ENCODE measurements around the gene ACTR10. TPM values are rescaled to one million over a fixed set of nuclear protein-coding genes. Genes with fewer than 3 reads are reported as not detected.

The ACTR10 gene
- total and polyA plus RNA-seq, 2 of the 8 experiments (the other 6 are each of a cell fraction or from before 2014, with no cell fraction given), result 15.4 to 34.6 TPM

- Histone ChIP-seq H4K20me1 (replicated peaks in 1 of 2; ENCODE audit: control insufficient read depth in 1 of 2, insufficient read depth in 2 of 2, low read length in 2 of 2) (no peaks in the 10 kb centered on the region), H2BK15ac (ENCODE audit: low read length) (no peak overlapping the region), H3K36me3 (ENCODE audit: control insufficient read depth in 2 of 4, insufficient read depth in 4 of 4, low read length in 3 of 4) (no peaks in the 10 kb centered on the region), H2AK5ac (ENCODE audit: low read depth, low read length) (no peak overlapping the region), H4K91ac (replicated peaks; ENCODE audit: insufficient read length, low read length) (no peak overlapping the region), H2BK120ac (replicated peaks; ENCODE audit: low read depth, low read length) (no peak overlapping the region), H3K27me3 (replicated peaks in 1 of 4; ENCODE audit: control insufficient read depth in 3 of 4, extremely low read depth in 1 of 4, insufficient read depth in 3 of 4, low read length in 3 of 4) (no peaks in the 10 kb centered on the region), H4K8ac (ENCODE audit: extremely low read depth, insufficient read depth, low read length) (no peak overlapping the region), H3K79me2 (ENCODE audit: control insufficient read depth in 1 of 2, insufficient read depth in 2 of 2, low read length in 2 of 2) (no peaks in the 10 kb centered on the region), H3K4ac (replicated peaks; ENCODE audit: insufficient read length, low read depth, low read length) (no peak overlapping the region), H3K27ac (ENCODE audit: low read depth, low read length) (0 out of 2 replicates have a peak overlapping the region, but pooled peaks have one; percentile 35), H3K14ac (ENCODE audit: insufficient read length) (no peak overlapping the region), H3K23me2 (ENCODE audit: low read depth, low read length) (no peaks in the 10 kb centered on the region), H3K23ac (ENCODE audit: insufficient read length) (no peak overlapping the region), H3K18ac (ENCODE audit: extremely low read depth, low read length) (no peak overlapping the region), H2AFZ (ENCODE audit: low read length) (peak overlapping the region; percentile 99), H3K4me1 (replicated peaks in 1 of 4; ENCODE audit: control insufficient read depth in 3 of 4, insufficient read depth in 4 of 4, low read length in 3 of 4) (peaks cover 0 to 4% (median 1%) of the 10 kb centered on the region in 4 experiments; a peak in 1 of 7 replicates), H2BK20ac (ENCODE audit: low read length) (no peak overlapping the region), H3K4me2 (ENCODE audit: insufficient read depth in 1 of 2, low read depth in 2 of 2, low read length in 2 of 2) (no peak overlapping the region), H3K9me3 (ENCODE audit: insufficient read depth in 2 of 2, low read depth in 1 of 2, low read length in 1 of 2) (no peaks in the 10 kb centered on the region), H4K5ac (ENCODE audit: insufficient read length, low read depth, low read length) (no peak overlapping the region), H2BK12ac (ENCODE audit: low read depth, low read length) (no peak overlapping the region), H3K56ac (replicated peaks; ENCODE audit: insufficient read length, low read depth, low read length) (no peak overlapping the region), H3K4me3 (ENCODE audit: extremely low read depth in 1 of 4, insufficient read depth in 2 of 4, low read depth in 3 of 4, low read length in 4 of 4) (no peak overlapping the region), H3K79me1 (ENCODE audit: low read depth, low read length) (no peaks in the 10 kb centered on the region), H3K9ac (replicated peaks in 1 of 4; ENCODE audit: extremely low read depth in 1 of 4, low read depth in 3 of 4, low read length in 3 of 4) (no peak overlapping the region), H2BK5ac (ENCODE audit: low read depth, low read length) (no peak overlapping the region)
- 51% methylated on average over 10 of the region's 10 CpGs; no CpG with 5 or more reads in 1 of the 2 experiments for WGBS, 2 experiments (ENCODE audit: extremely low coverage in 1 of 2, insufficient coverage in 1 of 2, insufficient read length in 1 of 2, insufficient replicate concordance in 2 of 2, low coverage in 1 of 2, low lambda C conversion rate in 2 of 2, missing lambda C conversion rate in 1 of 2)
- peak; percentile 71 to 96 for DNase-seq (ENCODE audit: low read depth in 1 of 2, low spot score in 2 of 2)
- peak; percentile 70 for FAIRE-seq
- ChIA-PET POLR2A (ENCODE audit: partially characterized antibody) (interaction anchor here (1.7 kb wide), 1 partner anchor 132 kb away, joined by 4 read pairs; the partner anchor contains the start of gene ARID4A), CTCF (ENCODE audit: partially characterized antibody) (interaction anchor here (0.6 to 6.4 kb wide), 21 partner anchors 9 to 231 kb away, joined by 3 to 88 read pairs (median 6); partner anchors contain the start of gene ARMH4)
- peak; percentile 79 for TF ChIP-seq TEAD4 (IDR thresholded peaks at IDR 0.05; ENCODE audit: low read depth, low read length)
- no peak for TF ChIP-seq NANOG (IDR thresholded peaks at IDR 0.05; ENCODE audit: insufficient read depth, low read depth, low read length, poor library complexity, severe bottlenecking)
- 0 out of 2 replicates have a peak, but pooled peaks have one; percentile 12 for TF ChIP-seq BACH1 (IDR thresholded peaks at IDR 0.05; ENCODE audit: low read length)
- TF ChIP-seq ATF2 (IDR thresholded peaks at IDR 0.05; ENCODE audit: low read length), result no peak
- peak; percentile 84 to 87 (median 85) for TF ChIP-seq CTCF (IDR thresholded peaks at IDR 0.05; ENCODE audit: control extremely low read depth in 1 of 3, insufficient read depth in 1 of 3, low read depth in 1 of 3, low read length in 3 of 3)
Measured at GRCh38 chr14:58166005-58166983, 33.7 kb upstream of the ACTR10 start.
